ENCODE data around the gene NF1. TPM values are rescaled to one million over a fixed set of nuclear protein-coding genes. Genes with fewer than 3 reads are reported as not detected.

Gene NF1
- total RNA-seq, 2 experiments from 2014 or later: 15.5 to 18.7 TPM

DNA sequence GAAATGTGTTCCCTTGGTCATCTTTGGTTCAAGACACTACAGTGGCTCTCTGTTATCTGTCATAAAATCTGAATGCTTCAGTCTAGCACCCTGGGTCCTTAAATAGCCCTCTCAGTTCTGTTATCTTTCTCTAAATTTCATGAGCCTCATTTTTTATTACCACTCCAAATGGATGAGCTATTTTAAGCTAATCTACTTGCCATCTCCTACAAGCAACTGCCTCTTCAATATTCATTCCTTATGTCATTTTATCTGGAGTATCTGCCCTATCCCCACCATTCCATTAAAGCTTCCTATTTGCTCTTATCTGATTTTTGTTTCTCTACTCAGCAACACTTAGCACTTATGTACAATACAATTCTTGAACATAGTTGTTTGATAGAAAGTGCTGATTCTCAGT lies 254.7 kb downstream of the NF1 start:
- ChIA-PET CTCF (no interaction called here), POLR2A (no interaction called here)
- Mint-ChIP-seq H3K36me3 (ENCODE audit: low read depth) (peaks cover 55% of the 10 kb centered on the region), H3K4me3 (no peak overlapping the region), H3K9me3 (no peaks in the 10 kb centered on the region), H3K27me3 (no peaks in the 10 kb centered on the region), H3K4me1 (ENCODE audit: low read depth) (no peaks in the 10 kb centered on the region), H3K27ac (no peak overlapping the region)
- ATAC-seq (ENCODE audit: poor library complexity) (no peak), DNase-seq (no peak)
- Histone ChIP-seq H3K36me3 (ENCODE audit: insufficient read depth, low read length) (peaks cover 45% of the 10 kb centered on the region), H3K9me3 (ENCODE audit: control insufficient read depth in 1 of 2, insufficient read depth in 1 of 2, low read length in 2 of 2) (no peaks in the 10 kb centered on the region), H3K27ac (ENCODE audit: low read depth in 1 of 2, low read length in 2 of 2) (no peak overlapping the region), H3K4me3 (ENCODE audit: low read length) (no peak overlapping the region), H3K27me3 (ENCODE audit: control insufficient read depth in 1 of 2, insufficient read depth in 2 of 2, low read length in 2 of 2) (no peaks in the 10 kb centered on the region), H3K4me1 (ENCODE audit: insufficient read depth, low read length) (no peaks in the 10 kb centered on the region)
- intact Hi-C loops (cut with DNase I, micrococcal nuclease): no loop called here
- TF ChIP-seq, protein P1, sequence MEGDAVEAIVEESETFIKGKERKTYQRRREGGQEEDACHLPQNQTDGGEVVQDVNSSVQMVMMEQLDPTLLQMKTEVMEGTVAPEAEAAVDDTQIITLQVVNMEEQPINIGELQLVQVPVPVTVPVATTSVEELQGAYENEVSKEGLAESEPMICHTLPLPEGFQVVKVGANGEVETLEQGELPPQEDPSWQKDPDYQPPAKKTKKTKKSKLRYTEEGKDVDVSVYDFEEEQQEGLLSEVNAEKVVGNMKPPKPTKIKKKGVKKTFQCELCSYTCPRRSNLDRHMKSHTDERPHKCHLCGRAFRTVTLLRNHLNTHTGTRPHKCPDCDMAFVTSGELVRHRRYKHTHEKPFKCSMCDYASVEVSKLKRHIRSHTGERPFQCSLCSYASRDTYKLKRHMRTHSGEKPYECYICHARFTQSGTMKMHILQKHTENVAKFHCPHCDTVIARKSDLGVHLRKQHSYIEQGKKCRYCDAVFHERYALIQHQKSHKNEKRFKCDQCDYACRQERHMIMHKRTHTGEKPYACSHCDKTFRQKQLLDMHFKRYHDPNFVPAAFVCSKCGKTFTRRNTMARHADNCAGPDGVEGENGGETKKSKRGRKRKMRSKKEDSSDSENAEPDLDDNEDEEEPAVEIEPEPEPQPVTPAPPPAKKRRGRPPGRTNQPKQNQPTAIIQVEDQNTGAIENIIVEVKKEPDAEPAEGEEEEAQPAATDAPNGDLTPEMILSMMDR (IDR thresholded peaks at IDR 0.05): no peak

DNA sequence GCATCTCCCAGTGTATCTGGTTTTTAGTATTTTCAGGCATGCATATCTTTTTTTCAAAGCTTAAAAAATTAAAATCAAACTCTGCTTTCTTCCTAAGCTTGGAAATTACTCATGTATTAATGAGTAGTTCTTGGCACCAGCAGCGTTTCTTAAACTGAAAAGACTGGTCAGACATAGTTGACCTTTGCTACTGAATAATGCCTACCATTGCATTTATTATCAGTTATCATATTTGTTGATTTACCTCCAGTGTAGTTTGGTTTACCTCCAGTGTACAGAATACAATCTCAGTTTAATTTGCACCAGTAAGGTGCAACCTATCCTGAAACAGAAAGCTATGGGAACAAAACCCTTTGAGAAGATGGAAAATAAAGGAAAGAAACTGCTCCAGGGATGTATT lies 261.2 kb downstream of the NF1 start:
- TF ChIP-seq, protein P1 (IDR thresholded peaks at IDR 0.05): no peak
- Mint-ChIP-seq H3K27me3 (no peaks in the 10 kb centered on the region), H3K4me3 (no peak overlapping the region), H3K9me3 (no peaks in the 10 kb centered on the region), H3K27ac (no peak overlapping the region), H3K36me3 (ENCODE audit: low read depth) (peaks cover 87% of the 10 kb centered on the region), H3K4me1 (ENCODE audit: low read depth) (no peaks in the 10 kb centered on the region)
- no peaks in the 10 kb centered on the region for H3K9me3 ChIP-seq (ENCODE audit: control insufficient read depth in 1 of 2, insufficient read depth in 1 of 2, low read length in 2 of 2)
- H3K4me3 ChIP-seq (ENCODE audit: low read length): no peak overlapping the region
- intact Hi-C loops (cut with DNase I, micrococcal nuclease): no loop called here
- H3K36me3 ChIP-seq (ENCODE audit: insufficient read depth, low read length): peaks cover 66% of the 10 kb centered on the region
- H3K4me1 ChIP-seq (ENCODE audit: insufficient read depth, low read length): no peaks in the 10 kb centered on the region
- H3K27ac ChIP-seq (ENCODE audit: low read depth in 1 of 2, low read length in 2 of 2): no peak overlapping the region
- no peaks in the 10 kb centered on the region for H3K27me3 ChIP-seq (ENCODE audit: control insufficient read depth in 1 of 2, insufficient read depth in 2 of 2, low read length in 2 of 2)
- DNase-seq (no peak), ATAC-seq (ENCODE audit: poor library complexity) (no peak)
- ChIA-PET POLR2A (interaction anchor here (1.2 kb wide), 1 partner anchor 42 kb away, joined by 4 read pairs; the partner anchor contains the start of gene EVI2B), CTCF (interaction anchor here (1.6 kb wide), 1 partner anchor 9 kb away, joined by 3 read pairs; no protein-coding TSS in a partner anchor)

DNA sequence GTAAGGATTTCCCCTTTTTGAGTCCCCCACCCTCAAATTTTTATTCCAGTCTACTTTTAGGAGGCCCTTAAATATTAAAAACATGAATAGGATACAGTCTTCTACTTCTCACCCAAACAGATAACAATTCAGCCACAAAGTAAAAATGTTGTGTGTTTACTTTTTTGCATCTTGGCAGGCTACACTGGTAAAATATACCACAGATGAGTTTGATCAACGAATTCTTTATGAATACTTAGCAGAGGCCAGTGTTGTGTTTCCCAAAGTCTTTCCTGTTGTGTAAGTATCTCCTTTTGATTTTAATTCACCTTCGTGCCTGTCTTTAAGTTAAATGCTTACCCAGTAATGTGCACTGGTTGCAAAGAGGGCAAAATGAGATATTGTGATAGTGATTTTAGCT lies 262.3 kb downstream of the NF1 start:
- Mint-ChIP-seq H3K4me1 (ENCODE audit: low read depth) (no peaks in the 10 kb centered on the region), H3K27ac (no peak overlapping the region), H3K36me3 (ENCODE audit: low read depth) (peaks cover 88% of the 10 kb centered on the region), H3K27me3 (no peaks in the 10 kb centered on the region), H3K4me3 (no peak overlapping the region), H3K9me3 (no peaks in the 10 kb centered on the region)
- H3K36me3 ChIP-seq (ENCODE audit: insufficient read depth, low read length): peaks cover 73% of the 10 kb centered on the region
- ATAC-seq (ENCODE audit: poor library complexity): no peak
- CTCF ChIA-PET: interaction anchor here (0.8 kb wide), 1 partner anchor 11 kb away, joined by 3 read pairs; no protein-coding TSS in a partner anchor
- H3K9me3 ChIP-seq (ENCODE audit: control insufficient read depth in 1 of 2, insufficient read depth in 1 of 2, low read length in 2 of 2): no peaks in the 10 kb centered on the region
- POLR2A ChIA-PET: no interaction called here
- no peak overlapping the region for H3K27ac ChIP-seq (ENCODE audit: low read depth in 1 of 2, low read length in 2 of 2)
- intact Hi-C loops (cut with DNase I, micrococcal nuclease): no loop called here
- no peaks in the 10 kb centered on the region for H3K27me3 ChIP-seq (ENCODE audit: control insufficient read depth in 1 of 2, insufficient read depth in 2 of 2, low read length in 2 of 2)
- no peak for DNase-seq
- H3K4me3 ChIP-seq (ENCODE audit: low read length): no peak overlapping the region
- TF ChIP-seq, protein P1 (IDR thresholded peaks at IDR 0.05): no peak
- H3K4me1 ChIP-seq (ENCODE audit: insufficient read depth, low read length): no peaks in the 10 kb centered on the region

Measured in CD4-positive, alpha-beta T cell (primary cell).